Naive B cell (primary cell): ENCODE data around the gene SLC44A5. TPM values are rescaled to one million over a fixed set of nuclear protein-coding genes. Genes with fewer than 3 reads are reported as not detected.
"Not testable (repeated sequence)": the region's sequence is repeated elsewhere in the genome, so short reads cannot be mapped to it uniquely, and the experiment has no call there.

Experiments used
- ATAC-seq, 2 donors: fragments of 150-1000 bp; cut with Tn5 transposase; 2 replicates each; pipeline ENCODE4 v1.10.0; 2021; ENCODE audit warnings: low read depth in 2 of 2, mild to moderate bottlenecking in 2 of 2, moderate library complexity in 2 of 2
- DNase-seq: peaks from one replicate; pipeline ENCODE4 v3.0.0; 2022
- H3K27ac Mint-ChIP-seq, 6 donors: one replicate each; pipeline ENCODE4 v1.8.0; 2020 to 2022; ENCODE audit warnings: mild to moderate bottlenecking in 6 of 6, mixed read lengths in 6 of 6, moderate library complexity in 5 of 6, inconsistent platforms in 2 of 6
- H3K27me3 Mint-ChIP-seq, 3 donors: one replicate each; pipeline ENCODE4 v1.8.0; 2021 to 2022; ENCODE audit warnings: mixed read lengths in 3 of 3, mild to moderate bottlenecking in 1 of 3
- H3K36me3 Mint-ChIP-seq, 2 donors: one replicate each; pipeline ENCODE4 v1.8.0; 2020 to 2022; ENCODE audit warnings: mixed read lengths in 2 of 2, inconsistent platforms in 1 of 2, mild to moderate bottlenecking in 1 of 2
- H3K4me1 Mint-ChIP-seq, 3 donors: one replicate each; pipeline ENCODE4 v1.8.0; 2020 to 2022; ENCODE audit warnings: mixed read lengths in 3 of 3, inconsistent platforms in 1 of 3, mild to moderate bottlenecking in 1 of 3, moderate library complexity in 1 of 3
- H3K4me3 Mint-ChIP-seq, 8 donors: one replicate each; pipeline ENCODE4 v1.8.0; 2020 to 2022; ENCODE audit warnings: mild to moderate bottlenecking in 8 of 8, mixed read lengths in 8 of 8, moderate library complexity in 8 of 8, inconsistent platforms in 2 of 8
- H3K9me3 Mint-ChIP-seq, 7 donors: one replicate each; pipeline ENCODE4 v1.8.0; 2020 to 2022; ENCODE audit warnings: mixed read lengths in 7 of 7, mild to moderate bottlenecking in 5 of 7, inconsistent platforms in 2 of 7, moderate library complexity in 1 of 7
- polyA plus RNA-seq, 6 donors: library from polyadenylated mRNA; unstranded; fragments of 300-500 nt; fragmentation: Illumina TruSeq; gene quantifications; one replicate each; pipeline ENCODE4 v1.2.3, GENCODE V29; 2021; ENCODE audit warnings: low read depth in 6 of 6

Gene SLC44A5
- polyA plus RNA-seq = 1 to 10 TPM in 3 of 6 donors, under 1 TPM in 2, not detected in 1; 0.17 to 2.9 (median 1.3) TPM

- Mint-ChIP-seq H3K9me3 (peaks cover 6 to 26% (median 10%) of the 10 kb centered on the region in 7 donors), H3K4me1 (peaks cover 11 to 14% (median 12%) of the 10 kb centered on the region in 3 donors), H3K27me3 (peaks cover 50 to 75% (median 60%) of the 10 kb centered on the region in 3 donors), H3K36me3 (no peaks in the 10 kb centered on the region), H3K27ac (no peak within 1 kb of the TSS), H3K4me3 (no peak within 1 kb of the TSS)
- ATAC-seq (no peak), DNase-seq (no peak)
These were observed at the start of gene SLC44A5 for GRCh38 chr1:75611014-75611413. SLC44A5 (minus strand) TSS chr1:75611114; CDS start chr1:75541447, 69,667 bp downstream.

- H3K27ac Mint-ChIP-seq = no peak overlapping the region
- peaks cover 8 to 10% (median 9%) of the 10 kb centered on the region in 3 donors for H3K27me3 Mint-ChIP-seq
- H3K36me3 Mint-ChIP-seq = no peaks in the 10 kb centered on the region
- no peak for ATAC-seq
- H3K9me3 Mint-ChIP-seq = peaks cover 0 to 29% (median 18%) of the 10 kb centered on the region in 7 donors
- no peak overlapping the region for H3K4me3 Mint-ChIP-seq
- DNase-seq = no peak
- H3K4me1 Mint-ChIP-seq = peaks cover 0 to 5% (median 0%) of the 10 kb centered on the region in 3 donors
These were observed 45.0 kb upstream of the SLC44A5 start for GRCh38 chr1:75655931-75656330.

- H3K27me3 Mint-ChIP-seq, H3K27ac Mint-ChIP-seq, DNase-seq, ATAC-seq, H3K36me3 Mint-ChIP-seq, H3K4me1 Mint-ChIP-seq: not testable (repeated sequence)
- Mint-ChIP-seq H3K4me3 (peak overlapping the region in 1 of 8 donors; percentile 25), H3K9me3 (peaks cover 0 to 23% (median 9%) of the 10 kb centered on the region in 7 donors)
These were observed 36.3 kb upstream of the SLC44A5 start for GRCh38 chr1:75647183-75647582.

GRCh38 chr1:75645153-75645552 lies 34.2 kb upstream of the SLC44A5 start:
- H3K36me3 Mint-ChIP-seq, H3K27ac Mint-ChIP-seq, ATAC-seq, DNase-seq, H3K4me3 Mint-ChIP-seq, H3K4me1 Mint-ChIP-seq, H3K27me3 Mint-ChIP-seq: not testable (repeated sequence)
- peaks cover 0 to 23% (median 9%) of the 10 kb centered on the region in 7 donors for H3K9me3 Mint-ChIP-seq

- no peaks in the 10 kb centered on the region for H3K36me3 Mint-ChIP-seq
These were observed 32.5 kb upstream of the SLC44A5 start for GRCh38 chr1:75643460-75643859.

GRCh38 chr1:75641325-75641724 lies 30.4 kb upstream of the SLC44A5 start:
- peaks cover 0 to 4% (median 2%) of the 10 kb centered on the region in 7 donors for H3K9me3 Mint-ChIP-seq
- ATAC-seq = no peak
- H3K36me3 Mint-ChIP-seq = no peaks in the 10 kb centered on the region
- H3K27ac Mint-ChIP-seq = no peak overlapping the region
- DNase-seq = no peak
- H3K4me1 Mint-ChIP-seq = no peaks in the 10 kb centered on the region
- H3K4me3 Mint-ChIP-seq = no peak overlapping the region
- peaks cover 5 to 8% (median 5%) of the 10 kb centered on the region in 3 donors for H3K27me3 Mint-ChIP-seq

More at GRCh38 chr1:75643460-75643859, 32.5 kb upstream of the SLC44A5 start:
- Mint-ChIP-seq H3K27me3 (peaks cover 0 to 5% (median 5%) of the 10 kb centered on the region in 3 donors), H3K9me3 (peaks cover 0 to 23% (median 9%) of the 10 kb centered on the region in 7 donors), H3K4me1 (no peaks in the 10 kb centered on the region), H3K27ac (no peak overlapping the region), H3K4me3 (no peak overlapping the region)
- no peak for ATAC-seq
- no peak for DNase-seq

- no peak overlapping the region for H3K27ac Mint-ChIP-seq
- ATAC-seq = no peak
- H3K9me3 Mint-ChIP-seq = peaks cover 0 to 2% (median 0%) of the 10 kb centered on the region in 7 donors
- peaks cover 5 to 8% (median 5%) of the 10 kb centered on the region in 3 donors for H3K27me3 Mint-ChIP-seq
- H3K4me1 Mint-ChIP-seq = no peaks in the 10 kb centered on the region
- H3K36me3 Mint-ChIP-seq = no peaks in the 10 kb centered on the region
- H3K4me3 Mint-ChIP-seq = no peak overlapping the region
- DNase-seq = no peak
These were observed 29.2 kb upstream of the SLC44A5 start for GRCh38 chr1:75640137-75640536.

- no peaks in the 10 kb centered on the region for H3K4me1 Mint-ChIP-seq
- DNase-seq (no peak), ATAC-seq (no peak)
- no peak overlapping the region for H3K4me3 Mint-ChIP-seq
- H3K27me3 Mint-ChIP-seq = peaks cover 16 to 22% (median 17%) of the 10 kb centered on the region in 3 donors
- no peaks in the 10 kb centered on the region for H3K36me3 Mint-ChIP-seq
- no peak overlapping the region for H3K27ac Mint-ChIP-seq
- H3K9me3 Mint-ChIP-seq = no peaks in the 10 kb centered on the region
These were observed 21.5 kb upstream of the SLC44A5 start for GRCh38 chr1:75632350-75632949.

GRCh38 chr1:75630998-75631397 lies 20.1 kb upstream of the SLC44A5 start:
- peaks cover 20 to 32% (median 26%) of the 10 kb centered on the region in 3 donors for H3K27me3 Mint-ChIP-seq

GRCh38 chr1:75630004-75630594 lies 19.2 kb upstream of the SLC44A5 start:
- H3K4me1 Mint-ChIP-seq = no peaks in the 10 kb centered on the region
- no peak overlapping the region for H3K4me3 Mint-ChIP-seq
- no peak for DNase-seq
- H3K36me3 Mint-ChIP-seq = no peaks in the 10 kb centered on the region
- H3K27ac Mint-ChIP-seq = no peak overlapping the region
- no peak for ATAC-seq
- H3K9me3 Mint-ChIP-seq = peaks cover 0 to 6% (median 0%) of the 10 kb centered on the region in 7 donors
- H3K27me3 Mint-ChIP-seq = peaks cover 23 to 37% (median 31%) of the 10 kb centered on the region in 3 donors

More at GRCh38 chr1:75630998-75631397, 20.1 kb upstream of the SLC44A5 start:
- Mint-ChIP-seq H3K36me3 (no peaks in the 10 kb centered on the region), H3K9me3 (peaks cover 0 to 6% (median 0%) of the 10 kb centered on the region in 7 donors), H3K4me3 (no peak overlapping the region), H3K4me1 (no peaks in the 10 kb centered on the region), H3K27ac (no peak overlapping the region)
- ATAC-seq (no peak), DNase-seq (no peak)

- no peak overlapping the region for H3K27ac Mint-ChIP-seq
These were observed 14.9 kb upstream of the SLC44A5 start for GRCh38 chr1:75625795-75626194.

GRCh38 chr1:75618382-75618781 lies 7.5 kb upstream of the SLC44A5 start:
- H3K27ac Mint-ChIP-seq = no peak overlapping the region
- DNase-seq (no peak), ATAC-seq (no peak)
- peaks cover 51 to 64% (median 61%) of the 10 kb centered on the region in 3 donors for H3K27me3 Mint-ChIP-seq
- no peak overlapping the region for H3K4me3 Mint-ChIP-seq
- peaks cover 0 to 16% (median 5%) of the 10 kb centered on the region in 7 donors for H3K9me3 Mint-ChIP-seq
- no peaks in the 10 kb centered on the region for H3K36me3 Mint-ChIP-seq
- H3K4me1 Mint-ChIP-seq = peaks cover 17 to 23% (median 20%) of the 10 kb centered on the region in 3 donors

More at GRCh38 chr1:75625795-75626194, 14.9 kb upstream of the SLC44A5 start:
- Mint-ChIP-seq H3K9me3 (peaks cover 0 to 8% (median 2%) of the 10 kb centered on the region in 7 donors), H3K27me3 (peaks cover 28 to 40% (median 29%) of the 10 kb centered on the region in 3 donors), H3K36me3 (no peaks in the 10 kb centered on the region), H3K4me1 (no peaks in the 10 kb centered on the region), H3K4me3 (no peak overlapping the region)
- ATAC-seq = no peak
- DNase-seq = no peak

GRCh38 chr1:75616436-75617433 lies 5.8 kb upstream of the SLC44A5 start:
- Mint-ChIP-seq H3K4me3 (peak overlapping the region; percentile 18 to 82 (median 67)), H3K36me3 (no peaks in the 10 kb centered on the region), H3K4me1 (peaks cover 17 to 23% (median 20%) of the 10 kb centered on the region in 3 donors), H3K27ac (peak overlapping the region in 1 of 6 donors; percentile 75), H3K27me3 (peaks cover 57 to 78% (median 74%) of the 10 kb centered on the region in 3 donors), H3K9me3 (peaks cover 0 to 14% (median 5%) of the 10 kb centered on the region in 7 donors)
- ATAC-seq (no peak), DNase-seq (no peak)
